Stimulated activated CD4-positive, alpha-beta T cell treated with anti-CD3 and anti-CD28 coated beads, Interleukin-12 subunit alpha, Interleukin-12 subunit beta, amount 100 ng/mL, for 4 hours (primary cell): ENCODE data around the gene MMS19.

Experiments
- DNase-seq: peaks from one replicate; pipeline ENCODE4 v3.0.0-alpha.2; 2020

Gene MMS19

GRCh38 chr10:97412891-97413304 is 85.3 kb downstream of the MMS19 start:
- peak; percentile 45 for DNase-seq

- DNase-seq, result no peak
Observed at GRCh38 chr10:97411406-97411805, 86.8 kb downstream of the MMS19 start.

GRCh38 chr10:97408496-97408992 is 89.7 kb downstream of the MMS19 start:
- no peak for DNase-seq
